Skeletal muscle cell (primary cell): Measurements from ENCODE around the gene KCTD5.
"Not testable (repeated sequence)": the region's sequence is repeated elsewhere in the genome, so short reads cannot be mapped to it uniquely, and the experiment has no call there.

ENCODE experiments used
- DNase-seq: peaks from one replicate; pipeline ENCODE4 v3.0.0-alpha.2; 2010; ENCODE audit warnings: low read depth
- H3K4me3 ChIP-seq: 2 replicates; pipeline ENCODE4 v1.5.1; 2011; ENCODE audit warnings: low read depth, mild to moderate bottlenecking, control low read depth, low read length, moderate library complexity

The KCTD5 gene, protein sequence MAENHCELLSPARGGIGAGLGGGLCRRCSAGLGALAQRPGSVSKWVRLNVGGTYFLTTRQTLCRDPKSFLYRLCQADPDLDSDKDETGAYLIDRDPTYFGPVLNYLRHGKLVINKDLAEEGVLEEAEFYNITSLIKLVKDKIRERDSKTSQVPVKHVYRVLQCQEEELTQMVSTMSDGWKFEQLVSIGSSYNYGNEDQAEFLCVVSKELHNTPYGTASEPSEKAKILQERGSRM

DNA sequence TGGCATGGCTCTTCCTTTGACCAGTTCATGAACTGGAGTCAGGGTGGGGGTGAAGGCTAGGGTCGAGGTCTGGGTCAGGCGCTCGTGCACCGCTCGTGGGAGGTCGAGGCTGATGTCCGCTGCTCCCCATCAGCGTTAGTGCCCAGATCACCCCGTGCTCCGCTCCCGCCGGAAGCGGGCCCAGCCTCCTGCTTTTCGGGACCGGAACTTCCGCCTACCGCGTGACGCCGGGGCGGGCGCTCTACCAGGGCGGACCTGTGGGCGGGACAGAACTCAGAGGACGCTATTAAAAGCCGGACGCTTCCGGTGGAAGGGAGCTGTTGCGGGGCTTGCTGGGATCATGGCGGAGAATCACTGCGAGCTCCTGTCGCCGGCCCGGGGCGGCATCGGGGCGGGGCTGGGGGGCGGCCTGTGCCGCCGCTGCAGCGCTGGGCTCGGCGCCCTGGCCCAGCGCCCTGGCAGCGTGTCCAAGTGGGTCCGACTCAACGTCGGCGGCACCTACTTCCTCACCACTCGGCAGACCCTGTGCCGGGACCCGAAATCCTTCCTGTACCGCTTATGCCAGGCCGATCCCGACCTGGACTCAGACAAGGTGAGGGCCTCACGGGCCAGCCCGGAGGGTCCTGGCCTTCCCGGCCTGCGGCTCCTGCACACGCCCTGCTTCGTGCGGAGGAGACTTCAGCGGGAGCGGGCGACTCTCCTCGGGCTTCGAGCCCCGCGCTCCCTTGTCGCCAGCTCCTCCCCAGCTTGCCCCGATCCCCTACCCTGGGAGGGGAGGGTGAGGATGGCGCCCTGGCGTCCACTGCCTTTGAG lies at the start of gene KCTD5:
Gene KCTD5, plus strand, starts transcription at position 315 of the 813 bp plus-strand sequence. Its CDS starts 26 bp downstream, at position 341.
- peak; percentile 83 for DNase-seq
- peak within 1 kb of the TSS; percentile 98 for H3K4me3 ChIP-seq

DNA sequence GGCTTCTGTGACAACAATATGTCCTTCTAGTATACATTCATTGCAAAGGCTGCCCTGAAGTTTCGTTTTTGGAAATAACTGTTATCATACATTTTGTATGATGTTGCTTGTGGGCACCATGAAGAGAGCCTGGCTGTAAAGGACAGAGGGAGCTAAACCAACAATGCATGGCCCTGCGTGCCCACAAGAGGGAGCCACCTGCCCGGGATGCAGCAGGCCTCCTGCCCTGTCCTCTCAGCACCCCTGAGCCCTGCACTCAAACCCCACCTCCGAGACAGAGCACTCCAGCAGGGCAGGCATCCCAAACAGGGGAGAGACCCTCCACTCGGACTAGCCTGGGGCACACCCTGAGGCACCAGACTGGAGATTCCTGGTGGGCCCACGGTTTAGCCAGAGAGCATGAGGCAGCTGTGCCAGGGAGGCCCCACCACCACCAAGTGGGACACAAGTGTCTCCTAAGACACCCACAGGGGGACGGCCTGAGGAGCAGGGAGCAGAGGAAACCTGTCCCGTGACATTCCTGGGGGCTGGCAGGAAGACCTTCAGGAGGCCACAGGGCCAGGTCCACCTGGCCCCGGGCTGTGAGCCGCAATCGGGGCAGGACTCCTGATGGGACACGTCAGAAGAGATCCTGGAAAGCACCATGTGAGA lies 43.1 kb upstream of the KCTD5 start:
- DNase-seq, H3K4me3 ChIP-seq: not testable (repeated sequence)

DNA sequence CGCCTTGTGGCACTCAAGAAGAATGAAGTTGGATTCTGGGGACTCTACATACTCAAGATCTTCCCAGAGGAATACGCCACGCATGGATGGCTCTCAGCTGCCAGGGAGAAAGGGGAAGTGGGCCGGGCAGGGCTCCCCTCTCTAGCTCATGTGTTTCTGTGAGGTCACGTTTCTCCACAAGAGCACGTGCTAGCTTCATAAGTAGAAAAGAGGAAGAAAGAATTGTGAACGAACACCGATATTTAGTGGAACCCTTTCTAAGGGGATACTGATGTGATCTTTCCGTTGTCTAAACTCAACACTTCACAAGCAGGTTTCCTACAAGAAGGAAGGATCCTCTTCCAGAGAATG lies 42.6 kb upstream of the KCTD5 start:
- not testable (repeated sequence) for H3K4me3 ChIP-seq, DNase-seq

DNA sequence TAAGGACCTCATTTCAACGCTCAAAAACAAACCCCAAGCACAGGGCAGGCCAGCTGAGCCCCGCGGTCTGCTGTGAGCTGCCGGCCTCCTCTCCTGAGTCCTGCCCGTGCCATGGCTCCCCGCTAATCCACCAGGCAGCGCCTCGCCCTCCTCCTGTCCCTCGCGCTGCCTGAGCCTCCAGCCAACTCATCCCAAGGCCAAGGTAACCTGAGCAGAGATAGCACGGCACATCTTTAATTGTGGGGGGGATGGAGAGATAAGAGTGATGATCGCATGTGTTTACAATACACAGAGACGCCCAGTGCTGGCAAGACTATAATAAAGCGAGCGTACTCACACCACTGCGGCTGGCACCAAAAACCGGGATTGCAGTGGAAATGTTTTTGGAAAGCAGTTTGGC lies 39.8 kb upstream of the KCTD5 start:
- not testable (repeated sequence) for H3K4me3 ChIP-seq, DNase-seq

DNA sequence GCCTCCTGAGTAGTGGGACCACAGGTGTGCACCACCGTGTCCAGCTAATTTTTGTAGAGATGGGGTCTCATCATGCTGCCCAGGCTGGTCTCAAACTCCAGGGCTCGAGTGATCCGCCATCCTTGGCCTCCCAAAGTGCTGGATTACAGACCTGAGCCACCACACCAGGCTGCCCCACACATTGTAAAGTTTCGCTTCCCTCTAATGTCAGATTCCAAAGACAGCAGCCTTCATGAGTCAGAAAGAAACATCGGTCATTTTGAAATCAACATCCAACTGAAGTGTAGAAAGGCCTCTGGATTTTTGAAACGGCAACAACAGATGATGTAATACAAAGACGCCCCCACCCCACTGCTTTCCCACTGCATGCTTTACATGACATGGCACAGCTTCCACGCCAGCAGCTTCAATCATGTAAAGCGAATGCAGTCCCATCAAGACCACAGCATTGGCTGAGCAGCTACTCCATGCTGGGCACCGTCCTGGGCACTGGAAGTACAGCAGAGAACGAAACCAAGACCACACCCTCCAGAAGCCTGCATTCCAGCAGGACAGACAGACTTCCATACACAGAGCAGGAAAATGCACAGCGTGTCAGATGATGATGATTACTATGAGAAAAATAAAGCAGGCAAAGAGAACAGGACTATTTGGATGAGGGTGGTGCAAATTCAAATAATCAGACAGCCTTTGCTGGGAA lies 37.4 kb upstream of the KCTD5 start:
- not testable (repeated sequence) for DNase-seq, H3K4me3 ChIP-seq

DNA sequence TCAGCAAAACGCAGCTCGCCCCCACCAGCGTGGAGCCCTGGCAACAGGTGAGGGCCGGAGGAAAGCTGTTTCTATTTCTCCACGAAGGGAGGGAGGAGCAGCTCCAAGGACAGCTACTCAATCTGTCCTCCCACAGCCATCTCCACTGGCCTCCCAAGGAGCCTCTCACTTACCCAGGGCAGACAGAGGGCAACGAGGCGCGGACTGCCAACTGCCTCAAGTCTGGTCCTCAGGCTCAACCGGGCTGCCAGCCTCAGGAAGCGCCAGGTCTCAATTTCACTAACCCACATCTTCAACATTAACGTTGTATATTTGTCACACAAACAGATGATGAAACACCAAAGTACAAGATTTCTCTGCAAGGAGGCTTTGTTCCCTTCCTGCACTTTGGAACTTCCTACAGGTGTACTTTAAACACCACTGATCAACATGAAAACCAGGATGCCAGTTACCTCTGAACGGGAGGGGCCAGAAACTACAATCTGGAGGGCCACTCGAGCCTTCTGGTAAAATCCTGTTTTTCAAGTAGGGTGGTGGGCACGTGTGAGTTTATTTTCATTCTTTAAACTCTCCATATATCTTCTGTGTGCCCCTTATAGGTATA lies 31.0 kb upstream of the KCTD5 start:
- H3K4me3 ChIP-seq, DNase-seq: not testable (repeated sequence)

DNA sequence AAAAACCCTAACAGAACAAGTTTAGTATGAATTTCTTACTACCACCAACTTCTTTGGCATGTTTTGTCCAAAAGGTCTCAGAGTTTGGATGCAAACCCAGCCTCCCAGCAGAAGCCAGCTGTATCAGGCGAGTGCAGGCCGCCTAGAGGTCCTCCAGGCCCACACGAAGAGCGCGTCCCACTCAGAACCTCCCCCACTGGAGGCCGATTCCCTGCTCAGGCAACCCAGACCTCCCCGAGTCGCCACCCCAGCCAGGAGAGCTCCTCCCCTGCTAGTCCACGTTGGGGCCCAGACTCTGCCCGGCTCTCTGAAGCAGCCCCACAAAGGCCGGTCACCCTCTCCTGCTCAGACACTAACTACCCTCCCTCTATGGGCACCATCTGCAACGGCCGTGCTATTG lies 28.4 kb upstream of the KCTD5 start:
- DNase-seq, H3K4me3 ChIP-seq: not testable (repeated sequence)

DNA sequence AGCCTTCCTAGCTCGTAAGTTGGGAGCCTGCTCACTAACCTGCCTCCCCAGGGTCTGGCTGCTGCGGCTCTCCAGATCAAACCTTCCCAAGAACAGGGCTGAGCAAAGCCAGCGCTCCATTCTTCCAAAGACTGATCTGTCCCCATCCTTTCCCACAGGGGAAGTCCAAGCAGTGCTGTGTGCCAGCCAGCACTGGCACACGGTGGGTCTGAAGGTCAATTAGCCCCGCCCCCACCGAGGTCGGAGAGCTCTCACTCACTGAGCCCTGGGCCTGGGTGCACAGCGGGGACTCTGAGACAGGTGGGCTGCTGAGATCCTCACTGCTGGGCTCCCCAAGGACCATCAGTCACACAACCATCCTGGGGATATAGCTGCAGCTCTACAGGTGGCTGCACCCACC lies 27.4 kb upstream of the KCTD5 start:
- H3K4me3 ChIP-seq, DNase-seq: not testable (repeated sequence)

DNA sequence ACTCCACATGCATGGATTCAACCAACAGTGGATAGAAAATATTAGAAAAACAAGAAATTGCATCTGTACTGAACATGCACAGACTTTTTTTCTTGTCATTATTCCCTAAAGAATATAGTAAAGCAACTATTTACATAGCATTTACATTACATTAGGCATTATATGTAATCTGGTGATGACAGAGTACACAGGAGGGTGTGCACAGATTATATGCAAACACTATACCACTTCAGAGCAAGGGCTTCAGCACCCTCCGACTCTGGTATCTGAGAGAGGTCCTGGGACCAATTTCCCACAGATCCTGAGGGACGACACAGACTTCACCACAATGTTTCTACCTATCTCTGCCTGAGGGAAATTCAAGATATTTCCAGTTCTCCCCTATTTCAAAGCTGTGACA lies 25.3 kb upstream of the KCTD5 start:
- no peak overlapping the region for H3K4me3 ChIP-seq
- no peak for DNase-seq

DNA sequence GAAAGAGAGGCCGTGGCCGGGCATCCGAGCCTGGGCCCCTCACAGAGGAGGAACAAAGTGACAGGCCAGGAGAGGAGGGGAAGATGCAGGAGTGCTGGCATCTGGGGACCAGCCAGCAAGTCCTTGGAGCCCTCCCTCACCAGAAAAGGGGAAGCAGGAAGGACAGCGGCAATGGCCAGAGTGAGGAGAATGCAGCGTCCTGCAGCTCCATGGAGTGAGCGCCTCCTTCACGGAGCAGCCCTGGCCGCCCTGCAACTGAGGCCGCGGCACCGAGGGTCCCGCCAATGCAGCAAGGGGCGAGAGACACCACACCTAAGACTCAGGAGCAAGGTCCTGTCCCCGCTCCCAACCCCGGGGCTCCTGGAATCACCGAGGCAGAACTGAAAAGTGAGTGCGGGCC lies 24.5 kb upstream of the KCTD5 start:
- H3K4me3 ChIP-seq, DNase-seq: not testable (repeated sequence)

DNA sequence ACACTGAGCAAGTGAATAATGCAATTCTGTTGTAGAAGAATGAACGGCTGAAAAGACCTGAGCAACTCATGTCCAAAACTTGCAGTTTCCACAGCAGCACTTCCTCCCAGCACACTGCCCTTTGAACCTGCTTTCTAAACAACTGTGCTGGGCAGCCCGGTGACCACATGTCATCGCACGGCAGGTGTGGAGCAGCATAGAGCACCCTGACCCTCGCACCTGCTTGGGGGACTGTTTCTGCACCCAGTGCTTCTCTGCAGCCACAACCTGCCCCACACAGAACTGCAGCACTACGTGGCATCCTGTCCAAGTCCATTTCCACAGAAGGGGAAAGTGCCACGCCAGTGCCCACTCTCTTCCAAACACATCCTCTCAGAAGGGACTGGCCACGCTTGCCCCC lies 22.8 kb upstream of the KCTD5 start:
- H3K4me3 ChIP-seq, DNase-seq: not testable (repeated sequence)

DNA sequence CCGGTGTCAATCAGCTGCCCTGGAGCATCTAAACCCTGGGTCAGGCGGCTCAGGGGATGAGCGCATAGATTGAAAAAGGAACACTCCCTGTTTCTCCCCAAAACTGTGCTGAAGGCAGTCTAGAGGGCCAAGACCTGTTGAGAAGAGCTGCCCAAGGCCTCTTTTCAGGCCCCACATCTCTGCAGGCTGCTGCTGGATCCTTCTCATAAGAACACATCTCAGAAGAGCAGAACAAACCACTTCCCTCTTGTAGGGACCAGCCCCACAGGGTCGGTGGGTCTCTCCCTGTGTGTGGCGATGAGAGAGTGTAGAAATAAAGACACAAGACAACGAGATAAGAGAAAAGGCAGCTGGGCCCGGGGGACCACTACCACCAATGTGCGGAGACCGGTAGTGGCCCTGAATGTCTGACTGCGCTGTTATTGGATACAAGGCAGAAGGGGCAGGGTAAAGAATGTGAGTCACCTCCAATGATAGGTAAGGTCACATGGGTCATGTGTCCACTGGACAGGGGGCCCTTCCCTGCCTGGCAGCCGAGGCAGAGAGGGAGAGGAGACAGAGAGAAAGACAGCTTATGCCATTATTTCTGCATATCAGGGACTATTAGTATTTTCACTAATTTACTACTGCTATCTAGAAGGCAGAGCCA lies 22.2 kb upstream of the KCTD5 start:
- H3K4me3 ChIP-seq, DNase-seq: not testable (repeated sequence)

DNA sequence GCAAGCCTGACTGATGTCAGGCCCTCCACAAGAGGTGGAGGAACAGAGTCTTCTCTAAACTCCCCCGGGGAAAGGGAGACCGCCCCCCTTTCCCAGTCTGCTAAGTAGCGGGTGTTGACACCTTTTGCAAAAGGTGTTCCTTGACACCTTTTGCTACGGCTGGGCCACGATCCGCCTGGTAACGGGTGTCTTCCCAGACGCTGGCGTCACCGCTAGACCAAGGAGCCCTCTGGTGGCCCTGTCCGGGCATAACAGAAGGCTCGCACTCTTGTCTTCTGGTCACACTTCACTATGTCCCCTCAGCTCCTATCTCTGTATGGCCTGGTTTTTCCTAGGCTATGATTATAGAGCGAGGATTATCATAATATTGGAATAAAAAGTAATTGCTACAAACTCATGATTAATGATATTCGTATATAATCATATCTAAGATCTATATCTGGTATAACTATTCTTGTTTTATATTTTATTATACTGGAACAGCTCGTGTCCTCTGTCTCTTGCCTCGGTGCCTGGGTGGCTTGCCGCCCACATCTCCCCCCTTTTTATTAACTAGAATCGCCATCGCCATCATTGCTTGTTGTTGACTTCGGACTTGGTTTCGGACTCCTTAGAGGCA lies 21.5 kb upstream of the KCTD5 start:
- not testable (repeated sequence) for DNase-seq, H3K4me3 ChIP-seq

DNA sequence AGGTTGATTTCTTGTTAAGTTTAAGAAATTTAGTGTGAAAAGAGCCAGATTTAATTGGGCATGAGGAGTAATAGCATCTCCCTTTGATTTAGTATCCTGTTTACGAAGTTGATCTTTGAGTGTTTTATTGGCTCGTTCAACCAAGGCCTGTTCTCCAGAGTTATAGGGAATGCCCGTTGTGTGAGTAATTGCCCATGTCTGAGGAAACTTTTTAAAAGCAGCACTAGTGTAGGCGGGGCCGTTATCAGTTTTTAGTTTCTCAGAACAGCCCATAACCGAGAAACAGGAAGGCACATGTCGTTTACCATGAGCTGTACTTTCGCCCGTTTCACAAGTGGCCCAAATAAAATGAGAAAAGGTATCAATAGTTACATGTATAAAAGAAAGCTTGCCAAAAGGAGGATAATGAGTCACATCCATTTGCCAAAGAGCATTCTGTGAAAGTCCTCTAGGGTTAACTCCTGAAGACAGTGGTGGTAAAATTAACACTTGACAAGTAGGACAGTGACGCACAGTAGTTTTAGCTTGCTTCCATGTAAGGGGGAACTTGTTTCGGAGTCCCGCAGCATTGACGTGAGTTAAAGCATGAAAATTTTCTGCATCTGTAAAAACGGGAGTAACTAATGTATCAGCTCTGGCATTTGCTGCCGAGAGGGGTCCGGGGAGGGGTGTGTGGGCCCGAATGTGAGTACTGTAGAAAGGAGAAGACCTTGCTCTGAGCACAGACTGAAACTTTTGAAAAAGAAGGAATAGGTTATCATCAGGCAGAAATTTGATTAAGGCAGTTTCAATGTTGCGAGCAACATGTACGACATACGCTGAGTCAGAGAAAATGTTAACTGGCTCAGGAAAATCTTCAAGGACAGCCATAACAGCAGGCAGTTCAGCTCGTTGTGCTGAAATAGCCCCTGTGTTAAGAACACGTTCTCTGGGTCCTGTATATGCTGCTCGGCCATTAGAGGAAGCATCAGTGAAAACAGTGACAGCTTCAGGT lies 18.5 kb upstream of the KCTD5 start:
- DNase-seq: no peak
- no peak overlapping the region for H3K4me3 ChIP-seq

DNA sequence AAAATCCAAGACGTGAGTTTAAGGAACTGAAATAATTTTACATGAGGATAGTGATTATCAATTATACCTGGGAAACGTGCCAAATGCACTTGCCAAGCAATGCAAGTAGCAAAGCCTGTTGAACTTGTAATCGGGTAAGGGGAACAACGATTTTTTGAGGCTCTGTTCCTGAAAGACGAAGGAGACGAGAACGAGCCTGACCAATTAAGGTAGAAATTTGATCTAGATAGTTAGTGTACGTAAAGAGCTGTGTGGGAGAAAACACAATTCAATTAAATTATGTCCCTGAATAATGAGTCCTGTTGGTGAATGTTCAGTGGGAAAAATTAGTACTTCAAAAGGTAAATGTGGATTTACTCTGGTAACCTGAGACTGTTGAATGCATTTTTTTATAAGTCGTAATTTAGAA lies 17.7 kb upstream of the KCTD5 start:
- no peak overlapping the region for H3K4me3 ChIP-seq
- no peak for DNase-seq

DNA sequence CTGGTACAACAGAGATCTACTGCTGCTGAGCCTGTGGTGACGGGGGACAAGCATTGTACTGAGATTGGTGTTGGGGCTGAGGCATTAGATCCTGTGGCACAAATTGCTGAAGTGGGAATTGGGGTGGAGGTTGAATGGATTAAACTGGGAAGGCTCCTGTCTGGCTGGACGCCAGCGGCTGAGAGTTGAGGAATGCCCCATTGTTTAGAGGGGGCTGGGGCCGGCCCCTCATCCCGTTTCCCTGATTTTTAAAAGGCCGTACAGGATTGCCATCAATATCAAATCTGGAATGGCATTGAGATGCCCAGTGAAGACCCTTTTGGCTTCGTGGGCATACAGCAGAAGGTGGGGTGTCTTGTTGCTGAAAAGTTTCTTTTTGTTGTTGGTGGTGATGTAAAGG lies 15.7 kb upstream of the KCTD5 start:
- DNase-seq, H3K4me3 ChIP-seq: not testable (repeated sequence)

DNA sequence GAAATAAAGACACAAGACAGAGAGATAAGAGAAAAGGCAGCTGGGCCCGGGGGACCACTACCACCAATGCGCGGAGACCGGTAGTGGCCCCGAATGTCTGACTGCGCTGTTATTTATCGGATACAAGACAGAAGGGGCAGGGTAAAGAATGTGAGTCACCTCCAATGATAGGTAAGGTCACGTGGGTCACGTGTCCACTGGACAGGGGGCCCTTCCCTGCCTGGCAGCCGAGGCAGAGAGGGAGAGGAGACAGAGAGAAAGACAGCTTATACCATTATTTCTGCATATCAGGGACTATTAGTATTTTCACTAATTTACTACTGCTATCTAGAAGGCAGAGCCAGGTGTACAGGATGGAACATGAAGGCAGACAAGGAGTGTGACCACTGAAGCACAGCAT lies 12.7 kb upstream of the KCTD5 start:
- H3K4me3 ChIP-seq, DNase-seq: not testable (repeated sequence)
